Type B pancreatic cell (in vitro differentiated cells): Measurements from ENCODE around the gene OR6N1. TPM values are rescaled to one million over a fixed set of nuclear protein-coding genes. Genes with fewer than 3 reads are reported as not detected.

Experiments used
- DNase-seq: peaks from one replicate; pipeline ENCODE4 v3.0.0; 2021; ENCODE audit warnings: mixed read lengths; ENCODE audit not compliant: unreplicated experiment; ENCODE audit errors: extremely low spot score
- H3K27ac Mint-ChIP-seq: 2 replicates; pipeline ENCODE4 v1.8.0; 2021; ENCODE audit warnings: mild to moderate bottlenecking, mixed read lengths
- H3K27me3 Mint-ChIP-seq: 2 replicates; pipeline ENCODE4 v1.8.0; 2021; ENCODE audit warnings: mixed read lengths
- H3K36me3 Mint-ChIP-seq: 2 replicates; pipeline ENCODE4 v1.8.0; 2021; ENCODE audit warnings: mixed read lengths
- H3K4me1 Mint-ChIP-seq: one replicate; pipeline ENCODE4 v1.8.0; 2021; ENCODE audit warnings: mixed read lengths; ENCODE audit not compliant: unreplicated experiment
- H3K4me3 Mint-ChIP-seq: 2 replicates; pipeline ENCODE4 v1.8.0; 2021; ENCODE audit warnings: mild to moderate bottlenecking, mixed read lengths
- H3K9me3 Mint-ChIP-seq: 2 replicates; pipeline ENCODE4 v1.8.0; 2021; ENCODE audit warnings: mixed read lengths
- CTCF ChIP-seq: fragments of 200-600 bp; sonication (generic); conservative IDR thresholded peaks from 2 replicates; pipeline ENCODE4 v1.5.0; 2021; ENCODE audit warnings: antibody characterized with exemption, mild to moderate bottlenecking
- total RNA-seq: library from RNA; stranded (reverse); gene quantifications from 2 replicates; pipeline ENCODE4 v1.2.1, GENCODE V29; 2021; ENCODE audit warnings: low replicate concordance

The OR6N1 gene
- total RNA-seq, 1 donor from 2014 or later = not detected

- H3K4me1 Mint-ChIP-seq = no peaks in the 10 kb centered on the region
- H3K4me3 Mint-ChIP-seq = no peak overlapping the region
- H3K9me3 Mint-ChIP-seq = no peaks in the 10 kb centered on the region
- no peaks in the 10 kb centered on the region for H3K36me3 Mint-ChIP-seq
- no peak for DNase-seq
- peak overlapping the region; percentile 50 for H3K27ac Mint-ChIP-seq
- H3K27me3 Mint-ChIP-seq = peaks cover 6% of the 10 kb centered on the region
- TF ChIP-seq CTCF = no peak
Observed at GRCh38 chr1:158806916-158807536, 35.0 kb upstream of the OR6N1 start.

GRCh38 chr1:158803678-158804077, 31.7 kb upstream of the OR6N1 start:
- H3K4me1 Mint-ChIP-seq = no peaks in the 10 kb centered on the region
- H3K27ac Mint-ChIP-seq = no peak overlapping the region
- H3K36me3 Mint-ChIP-seq = no peaks in the 10 kb centered on the region
- DNase-seq = no peak
- H3K27me3 Mint-ChIP-seq = peaks cover 9% of the 10 kb centered on the region
- TF ChIP-seq CTCF = no peak
- H3K9me3 Mint-ChIP-seq = no peaks in the 10 kb centered on the region
- no peak overlapping the region for H3K4me3 Mint-ChIP-seq

GRCh38 chr1:158801396-158801795, 29.4 kb upstream of the OR6N1 start:
- Mint-ChIP-seq H3K36me3 (no peaks in the 10 kb centered on the region), H3K9me3 (no peaks in the 10 kb centered on the region), H3K4me3 (no peak overlapping the region), H3K27me3 (peaks cover 9% of the 10 kb centered on the region), H3K27ac (no peak overlapping the region), H3K4me1 (no peaks in the 10 kb centered on the region)
- TF ChIP-seq CTCF = no peak
- DNase-seq = no peak

DNA sequence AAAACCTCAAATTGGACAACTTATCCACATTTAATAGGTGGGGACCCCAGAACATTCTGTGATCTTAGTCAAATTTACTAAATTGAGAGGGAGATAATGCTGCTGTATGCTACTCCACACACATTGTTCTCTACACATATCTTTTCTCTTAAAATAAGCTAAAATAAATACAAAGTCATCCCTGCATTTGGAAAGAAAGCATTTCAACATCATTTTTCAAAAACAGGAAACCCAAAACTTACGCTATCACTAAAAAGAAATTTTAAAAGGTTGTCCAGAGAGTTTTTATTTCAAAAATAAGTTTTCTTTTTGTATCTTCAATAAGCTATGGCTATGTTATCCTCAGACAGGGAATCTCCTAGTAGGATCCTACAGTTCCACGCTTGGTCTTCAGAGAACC, 28.5 kb upstream of the OR6N1 start:
- Mint-ChIP-seq H3K4me1 (no peaks in the 10 kb centered on the region), H3K36me3 (no peaks in the 10 kb centered on the region), H3K27ac (no peak overlapping the region), H3K27me3 (peaks cover 9% of the 10 kb centered on the region), H3K9me3 (no peaks in the 10 kb centered on the region), H3K4me3 (no peak overlapping the region)
- no peak for TF ChIP-seq CTCF
- no peak for DNase-seq

DNA sequence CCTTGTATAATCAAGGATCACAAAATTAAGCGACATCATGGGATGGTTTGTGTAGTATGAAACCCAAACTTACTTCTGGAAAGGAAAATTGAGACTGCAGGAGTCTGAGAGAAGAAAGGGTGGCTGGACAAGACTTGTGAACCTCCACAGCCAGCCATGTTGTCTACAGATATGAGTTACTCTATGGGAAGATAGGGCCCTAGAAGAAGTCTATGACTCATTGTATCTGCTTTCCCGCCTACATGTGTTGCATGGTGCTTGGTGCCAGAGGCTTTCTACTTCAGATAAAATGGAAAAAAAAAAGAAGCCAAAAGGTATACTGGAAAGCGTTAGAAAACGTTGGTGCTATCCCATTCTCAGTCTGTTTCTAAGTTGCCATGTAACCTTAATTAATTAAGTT, 27.7 kb upstream of the OR6N1 start:
- Mint-ChIP-seq H3K27me3 (peaks cover 9% of the 10 kb centered on the region), H3K36me3 (no peaks in the 10 kb centered on the region), H3K9me3 (no peaks in the 10 kb centered on the region), H3K4me1 (no peaks in the 10 kb centered on the region), H3K27ac (no peak overlapping the region), H3K4me3 (no peak overlapping the region)
- no peak for TF ChIP-seq CTCF
- no peak for DNase-seq

- no peak for DNase-seq
- no peak overlapping the region for H3K4me3 Mint-ChIP-seq
- no peak overlapping the region for H3K27ac Mint-ChIP-seq
- no peaks in the 10 kb centered on the region for H3K9me3 Mint-ChIP-seq
- no peaks in the 10 kb centered on the region for H3K4me1 Mint-ChIP-seq
- peaks cover 11% of the 10 kb centered on the region for H3K27me3 Mint-ChIP-seq
- peak; percentile 49 for TF ChIP-seq CTCF
- H3K36me3 Mint-ChIP-seq = no peaks in the 10 kb centered on the region
Observed at GRCh38 chr1:158798531-158798930, 26.5 kb upstream of the OR6N1 start.
